Cardiac atrium fibroblast (primary cell): ENCODE measurements around the gene PGLYRP1. TPM values are rescaled to one million over a fixed set of nuclear protein-coding genes. Genes with fewer than 3 reads are reported as not detected.

Experiments used
- total RNA-seq: library from RNA; depleted of rRNA; stranded (reverse); fragments of >200 nt; gene quantifications from 2 replicates; pipeline ENCODE4 v1.2.3, GENCODE V29; 2015

Gene PGLYRP1, protein sequence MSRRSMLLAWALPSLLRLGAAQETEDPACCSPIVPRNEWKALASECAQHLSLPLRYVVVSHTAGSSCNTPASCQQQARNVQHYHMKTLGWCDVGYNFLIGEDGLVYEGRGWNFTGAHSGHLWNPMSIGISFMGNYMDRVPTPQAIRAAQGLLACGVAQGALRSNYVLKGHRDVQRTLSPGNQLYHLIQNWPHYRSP
- not detected in 2 replicates for total RNA-seq

DNA sequence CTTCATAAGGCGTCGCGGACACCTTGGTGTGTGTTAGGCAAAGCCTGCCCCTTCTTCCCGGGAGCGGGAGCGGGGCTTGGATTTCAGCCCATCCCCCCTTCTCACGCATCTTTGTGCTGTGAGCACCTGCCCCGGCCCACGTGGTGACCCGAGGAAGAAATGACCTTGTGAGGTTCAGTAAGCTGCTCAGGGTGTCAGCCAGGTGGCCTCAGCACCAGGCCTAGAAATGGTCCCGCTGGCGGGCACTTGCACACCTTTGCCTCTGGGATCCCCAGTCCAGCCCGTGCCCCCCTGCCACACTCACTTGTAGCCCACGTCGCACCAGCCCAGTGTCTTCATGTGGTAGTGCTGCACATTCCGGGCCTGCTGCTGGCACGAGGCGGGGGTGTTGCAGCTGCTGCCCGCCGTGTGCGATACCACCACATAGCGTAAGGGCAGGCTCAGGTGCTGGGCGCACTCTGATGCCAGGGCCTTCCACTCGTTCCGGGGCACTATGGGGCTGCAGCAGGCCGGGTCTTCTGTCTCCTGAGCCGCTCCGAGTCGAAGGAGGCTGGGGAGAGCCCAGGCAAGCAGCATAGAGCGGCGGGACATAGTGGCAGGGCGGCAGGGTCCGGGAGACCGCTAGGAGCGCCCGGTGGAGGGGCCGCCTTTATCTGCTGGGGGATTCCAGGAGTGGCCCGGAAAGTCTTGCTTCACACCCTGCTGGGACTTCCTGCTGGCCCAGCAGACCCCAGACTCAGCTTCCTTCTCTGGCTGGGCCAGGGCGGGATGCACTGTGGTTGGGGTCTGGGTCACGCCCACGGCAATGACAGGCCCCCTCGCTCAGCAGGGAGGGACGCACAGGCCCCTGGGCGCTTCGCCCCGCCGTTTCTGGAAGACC lies at the start of gene PGLYRP1:
PGLYRP1 (minus strand) TSS at position 623 of the 880 bp plus-strand sequence; CDS start at position 591, 32 bp downstream.

DNA sequence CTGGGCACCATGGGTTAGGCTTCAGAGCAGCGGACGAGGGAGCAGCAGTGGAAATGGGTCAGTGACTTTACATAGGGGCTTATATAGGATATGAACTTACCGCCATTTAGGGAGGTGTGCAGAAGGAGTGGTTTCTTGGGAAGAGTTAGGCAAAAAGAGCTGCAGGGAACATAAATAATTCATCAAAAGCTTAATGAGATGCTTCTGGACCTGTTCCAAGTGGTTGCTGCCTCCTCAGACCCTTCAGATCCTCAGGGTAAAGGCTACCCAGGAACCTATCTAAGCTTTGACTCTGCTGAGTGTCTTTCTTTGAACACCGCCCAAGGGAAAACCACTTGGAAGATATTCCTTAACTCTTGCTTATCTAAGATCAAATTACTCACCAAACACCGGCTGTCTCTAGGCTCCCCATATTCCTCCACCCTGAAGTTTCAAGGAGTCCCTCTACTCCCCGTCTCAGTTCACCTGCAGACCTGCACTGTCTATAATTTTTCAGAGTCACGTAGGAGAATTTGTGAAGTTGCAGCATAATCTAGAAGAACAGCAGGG lies 18.2 kb upstream of the PGLYRP1 start, which contains the start of gene IGFL4:
IGFL4 (minus strand) TSS at position 51 of the 549 bp plus-strand sequence; CDS start at position 11, 40 bp downstream.

DNA sequence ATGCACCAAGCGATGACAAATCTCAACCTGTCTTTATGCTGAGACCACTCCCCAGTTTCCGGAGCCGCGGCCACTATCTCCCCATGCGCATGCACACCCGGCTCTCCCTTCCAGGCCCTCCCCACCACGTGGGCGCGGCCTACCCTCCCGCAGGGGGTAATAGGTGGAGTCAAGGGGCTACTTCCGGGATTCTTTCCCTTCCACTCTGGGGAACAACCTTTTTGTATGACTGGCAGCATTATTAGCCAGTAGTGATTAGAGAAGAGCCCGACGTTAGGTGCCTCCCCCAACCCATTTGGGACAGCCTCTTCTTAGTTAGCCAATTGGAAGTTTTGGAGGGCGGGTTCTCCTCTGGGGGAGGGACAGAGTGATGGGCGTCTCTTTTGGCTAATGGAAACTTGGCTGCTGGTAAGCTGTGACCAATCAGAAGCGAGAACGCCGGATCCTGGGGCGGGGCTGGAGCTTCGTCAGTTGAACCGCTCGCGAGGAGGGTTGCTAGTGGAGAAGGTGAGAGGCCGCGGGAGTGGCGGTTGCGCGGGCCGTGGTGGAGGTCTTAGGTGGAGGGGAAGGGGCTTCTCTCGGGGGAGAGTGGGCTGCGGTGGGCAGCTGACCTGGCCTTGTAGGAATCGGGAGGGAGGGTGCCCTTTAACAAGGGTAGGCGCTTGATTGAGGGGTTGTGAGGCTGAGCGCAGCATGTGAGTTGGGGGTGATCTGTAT lies 27.7 kb downstream of the PGLYRP1 start, which contains the start of gene CCDC61:
CCDC61 (plus strand) TSS at position 470 of the 717 bp plus-strand sequence. CDS start 7,552 bp downstream, outside the sequence.

DNA sequence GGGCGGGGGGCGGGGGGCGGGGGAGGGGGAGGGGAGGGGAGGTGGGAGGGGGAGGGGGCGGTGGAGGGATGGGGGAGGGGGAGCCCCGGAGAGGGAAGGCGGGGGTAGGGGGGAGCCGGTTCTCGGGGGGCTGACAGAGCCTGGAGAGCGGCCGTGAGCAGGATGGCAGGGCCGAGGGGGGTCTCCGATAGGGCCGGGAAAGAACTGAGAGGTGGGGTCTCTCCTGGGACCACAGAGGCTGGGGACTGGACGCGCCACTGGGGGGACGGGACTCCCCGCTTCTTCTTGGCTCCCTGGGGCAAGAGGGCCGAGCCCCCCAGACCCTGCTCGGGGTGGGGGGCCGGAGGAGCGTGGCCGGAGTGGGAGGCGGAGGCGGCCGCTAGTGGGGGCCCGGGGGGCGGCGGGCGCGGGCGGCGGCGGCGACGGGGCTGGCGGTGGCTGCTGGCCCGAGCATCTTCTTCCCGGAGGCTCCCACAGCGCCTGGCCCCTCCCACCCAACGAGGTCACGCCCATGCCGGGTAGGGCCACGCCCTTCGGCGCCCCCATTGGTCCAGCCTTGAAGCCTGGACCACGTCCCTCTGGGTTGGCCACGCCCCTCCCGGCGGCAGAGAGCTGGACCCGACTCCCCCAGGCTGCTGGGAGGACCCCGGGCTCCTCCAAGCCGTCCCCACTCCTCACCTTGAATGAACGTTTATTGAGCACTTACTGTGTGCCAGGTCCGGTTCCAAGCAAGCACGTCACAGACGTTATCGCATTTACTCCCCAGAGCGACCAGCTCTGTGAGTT lies 49.1 kb downstream of the PGLYRP1 start, which contains the start of gene NOVA2:
NOVA2 (minus strand) TSS at position 313 of the 786 bp plus-strand sequence. CDS start 514 bp downstream, outside the sequence.

Other genes with a start within 250 kb of the PGLYRP1 start
- 12.0 and 21.7 TPM in 2 replicates for gene DMPK, start 240.6 kb downstream of the PGLYRP1 start, total RNA-seq
- gene DMWD, start 230.2 kb downstream of the PGLYRP1 start, total RNA-seq = 25.1 and 30.5 TPM in 2 replicates
- gene RSPH6A, start 207.7 kb downstream of the PGLYRP1 start, total RNA-seq = not detected in 2 replicates
- 30.7 and 33.9 TPM in 2 replicates for gene SYMPK, start 159.9 kb downstream of the PGLYRP1 start, total RNA-seq
- not detected in 2 replicates for gene FOXA3, start 158.7 kb downstream of the PGLYRP1 start, total RNA-seq
- 24.0 and 28.4 TPM in 2 replicates for gene IRF2BP1, start 136.9 kb downstream of the PGLYRP1 start, total RNA-seq
- gene MYPOP, start 120.4 kb downstream of the PGLYRP1 start, total RNA-seq = 1.6 and 2.1 TPM in 2 replicates
- not detected in 2 replicates for gene NANOS2, start 108.3 kb downstream of the PGLYRP1 start, total RNA-seq
- 0.32 and 0.90 TPM in 2 replicates for gene NOVA2, start 49.2 kb downstream of the PGLYRP1 start, total RNA-seq
- gene CCDC61, start 27.6 kb downstream of the PGLYRP1 start, total RNA-seq = 6.1 and 6.8 TPM in 2 replicates
- gene IGFL4, start 17.9 kb upstream of the PGLYRP1 start, total RNA-seq = not detected in 2 replicates
- gene IGFL3, start 101.6 kb upstream of the PGLYRP1 start, total RNA-seq = not detected in 2 replicates
- not detected in 2 replicates for gene IGFL2, start 125.2 kb upstream of the PGLYRP1 start, total RNA-seq
- not detected in 2 replicates for gene IGFL1, start 206.7 kb upstream of the PGLYRP1 start, total RNA-seq